ENCODE results near the gene KLHL10.

DNA sequence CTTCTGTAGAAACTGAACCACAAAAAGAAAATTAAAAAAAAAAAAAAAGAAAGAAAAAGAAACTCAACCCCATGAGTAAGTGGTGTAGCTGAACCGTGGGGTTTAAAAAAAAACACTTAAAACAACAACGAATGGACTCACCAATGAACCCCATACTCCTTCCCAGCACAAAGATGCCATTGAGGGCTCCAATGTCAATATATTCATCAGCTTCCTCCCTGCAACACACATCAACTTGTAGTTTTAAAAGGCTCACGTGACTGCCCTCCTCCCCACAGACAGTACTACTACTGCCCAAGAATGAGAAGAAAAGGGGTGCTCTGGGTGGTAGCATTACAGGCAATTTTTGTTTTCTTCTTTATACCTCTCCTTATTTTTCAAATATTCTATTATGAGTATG lies 30.9 kb downstream of the KLHL10 start:
- TF ChIP-seq, protein P1, sequence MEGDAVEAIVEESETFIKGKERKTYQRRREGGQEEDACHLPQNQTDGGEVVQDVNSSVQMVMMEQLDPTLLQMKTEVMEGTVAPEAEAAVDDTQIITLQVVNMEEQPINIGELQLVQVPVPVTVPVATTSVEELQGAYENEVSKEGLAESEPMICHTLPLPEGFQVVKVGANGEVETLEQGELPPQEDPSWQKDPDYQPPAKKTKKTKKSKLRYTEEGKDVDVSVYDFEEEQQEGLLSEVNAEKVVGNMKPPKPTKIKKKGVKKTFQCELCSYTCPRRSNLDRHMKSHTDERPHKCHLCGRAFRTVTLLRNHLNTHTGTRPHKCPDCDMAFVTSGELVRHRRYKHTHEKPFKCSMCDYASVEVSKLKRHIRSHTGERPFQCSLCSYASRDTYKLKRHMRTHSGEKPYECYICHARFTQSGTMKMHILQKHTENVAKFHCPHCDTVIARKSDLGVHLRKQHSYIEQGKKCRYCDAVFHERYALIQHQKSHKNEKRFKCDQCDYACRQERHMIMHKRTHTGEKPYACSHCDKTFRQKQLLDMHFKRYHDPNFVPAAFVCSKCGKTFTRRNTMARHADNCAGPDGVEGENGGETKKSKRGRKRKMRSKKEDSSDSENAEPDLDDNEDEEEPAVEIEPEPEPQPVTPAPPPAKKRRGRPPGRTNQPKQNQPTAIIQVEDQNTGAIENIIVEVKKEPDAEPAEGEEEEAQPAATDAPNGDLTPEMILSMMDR (IDR thresholded peaks at IDR 0.05 in 4 of 5, conservative IDR thresholded peaks at IDR 0.05 in 1 of 5): no peak
- TF ChIP-seq POLR2A (IDR thresholded peaks at IDR 0.05): no peak
